Neuronal stem cell (in vitro differentiated cells): ENCODE data around the gene PLCB3.
"Not testable (repeated sequence)": the region's sequence is repeated elsewhere in the genome, so short reads cannot be mapped to it uniquely, and the experiment has no call there.

Source experiments
- DNase-seq: peaks from one replicate; pipeline ENCODE4 v3.0.0-alpha.2; 2013; ENCODE audit warnings: low spot score
- H2AFZ ChIP-seq: one replicate; pipeline ENCODE4 v1.6.1; 2013; ENCODE audit warnings: mild to moderate bottlenecking, low read length, inconsistent platforms
- H2AK5ac ChIP-seq: 2 replicates; pipeline ENCODE4 v1.6.1; 2013; ENCODE audit warnings: low read depth, mild to moderate bottlenecking, inconsistent platforms, low read length, moderate library complexity, mixed read lengths
- H2BK120ac ChIP-seq: 2 replicates; pipeline ENCODE4 v1.6.1; 2013; ENCODE audit warnings: low read depth, mild to moderate bottlenecking, inconsistent platforms, low read length, moderate library complexity, mixed read lengths
- H2BK12ac ChIP-seq: one replicate; pipeline ENCODE4 v1.6.1; 2013; ENCODE audit warnings: low read length, inconsistent platforms
- H2BK15ac ChIP-seq: 2 replicates; pipeline ENCODE4 v1.6.1; 2013; ENCODE audit warnings: mild to moderate bottlenecking, low read length, inconsistent platforms, mixed read lengths
- H2BK5ac ChIP-seq: one replicate; pipeline ENCODE4 v1.6.1; 2013; ENCODE audit warnings: inconsistent platforms, mild to moderate bottlenecking, low read length, moderate library complexity
- H3K14ac ChIP-seq: one replicate; pipeline ENCODE4 v1.6.1; 2013; ENCODE audit warnings: low read length, inconsistent platforms
- H3K18ac ChIP-seq: 2 replicates; pipeline ENCODE4 v1.6.1; 2013; ENCODE audit warnings: low read length, inconsistent platforms
- H3K23ac ChIP-seq: 2 replicates; pipeline ENCODE4 v1.6.1; 2013; ENCODE audit warnings: low read depth, mild to moderate bottlenecking, mixed read lengths, low read length, inconsistent platforms; ENCODE audit not compliant: poor library complexity
- H3K27ac ChIP-seq: replicated peaks from 3 replicates; pipeline ENCODE4 v1.5.1; 2013; ENCODE audit warnings: low read length, inconsistent platforms
- H3K27me3 ChIP-seq, 3 experiments: 2 replicates each; pipeline ENCODE4 v1.6.1; 2013; ENCODE audit warnings: low read length in 3 of 3, mild to moderate bottlenecking in 2 of 3, inconsistent platforms in 1 of 3, low read depth in 1 of 3, mixed read lengths in 1 of 3, moderate library complexity in 1 of 3; ENCODE audit not compliant: control insufficient read depth in 3 of 3, insufficient read depth in 3 of 3
- H3K36me3 ChIP-seq, 2 donors: replicated peaks in 1 of 2; 2 replicates each; pipeline ENCODE4 v1.6.1; 2013; ENCODE audit warnings: low read length in 2 of 2; ENCODE audit not compliant: control insufficient read depth in 2 of 2, insufficient read depth in 2 of 2
- H3K4ac ChIP-seq: 2 replicates; pipeline ENCODE4 v1.6.1; 2013; ENCODE audit warnings: inconsistent platforms, mild to moderate bottlenecking, low read length, moderate library complexity
- H3K4me1 ChIP-seq, 2 donors: 1 replicate in 1 of 2; 2 replicates in 1 of 2; pipeline ENCODE4 v1.6.1; 2013; ENCODE audit warnings: low read length in 2 of 2, low read depth in 1 of 2; ENCODE audit not compliant: control insufficient read depth in 2 of 2, insufficient read depth in 1 of 2
- H3K4me2 ChIP-seq: one replicate; pipeline ENCODE4 v1.6.1; 2013; ENCODE audit warnings: mild to moderate bottlenecking, low read length, inconsistent platforms; ENCODE audit not compliant: insufficient read depth, poor library complexity, severe bottlenecking
- H3K4me3 ChIP-seq, 2 donors: 2 replicates each; pipeline ENCODE4 v1.5.1; 2013; ENCODE audit warnings: low read length in 2 of 2, mild to moderate bottlenecking in 2 of 2, inconsistent platforms in 1 of 2, moderate library complexity in 1 of 2
- H3K79me1 ChIP-seq: one replicate; pipeline ENCODE4 v1.6.1; 2013; ENCODE audit warnings: low read depth, mild to moderate bottlenecking, inconsistent platforms, low read length, moderate library complexity
- H3K9ac ChIP-seq: one replicate; pipeline ENCODE4 v1.6.1; 2013; ENCODE audit warnings: mild to moderate bottlenecking, low read depth, low read length, inconsistent platforms; ENCODE audit not compliant: poor library complexity
- H3K9me3 ChIP-seq, 2 donors: replicated peaks in 1 of 2; 2 replicates each; pipeline versions ENCODE3 to v1.6.1; 2013; ENCODE audit warnings: low read length in 2 of 2, mild to moderate bottlenecking in 2 of 2, inconsistent platforms in 1 of 2, low read depth in 1 of 2, mixed read lengths in 1 of 2, moderate library complexity in 1 of 2; ENCODE audit not compliant: control insufficient read depth in 2 of 2, insufficient read depth in 1 of 2
- H4K8ac ChIP-seq: one replicate; pipeline ENCODE4 v1.6.1; 2013; ENCODE audit warnings: low read depth, mild to moderate bottlenecking, inconsistent platforms, low read length, moderate library complexity
- H4K91ac ChIP-seq: one replicate; pipeline ENCODE4 v1.6.1; 2013; ENCODE audit warnings: low read length, low read depth, mild to moderate bottlenecking, inconsistent platforms; ENCODE audit not compliant: poor library complexity
- WGBS, 2 donors: extraction: QIAGEN DNeasy Blood & Tissue Kit; methylation state at CpG; one replicate each; pipeline ENCODE4 v1.1.7; 2013; ENCODE audit warnings: missing lambda C conversion rate in 2 of 2, mixed read lengths in 1 of 2; ENCODE audit not compliant: insufficient read length in 2 of 2, insufficient replicate concordance in 1 of 2; ENCODE audit errors: extremely low coverage in 2 of 2; 5-methylcytosine and 5-hydroxymethylcytosine counted together

The PLCB3 gene

GRCh38 chr11:64306563-64306875 is 55.2 kb downstream of the PLCB3 start:
- Histone ChIP-seq H3K4me1 (peaks cover 9 to 12% of the 10 kb centered on the region in 2 donors), H3K79me1 (peaks cover 10% of the 10 kb centered on the region), H3K18ac (peak overlapping the region; percentile 82), H3K9ac (peak overlapping the region; percentile 97), H2AFZ (peak overlapping the region; percentile 94), H2BK5ac (peak overlapping the region; percentile 7), H3K23ac (peak overlapping the region; percentile 95), H4K91ac (no peak overlapping the region), H3K4ac (no peak overlapping the region), H2BK15ac (peak overlapping the region; percentile 3), H4K8ac (no peak overlapping the region), H2AK5ac (no peak overlapping the region), H3K9me3 (no peaks in the 10 kb centered on the region), H2BK120ac (no peak overlapping the region), H3K36me3 (peaks cover 3 to 10% of the 10 kb centered on the region in 2 donors), H3K14ac (no peak overlapping the region), H2BK12ac (peak overlapping the region; percentile 75), H3K27me3 (peaks cover 0 to 17% (median 5%) of the 10 kb centered on the region in 3 experiments), H3K4me3 (peak overlapping the region; percentile 88 to 92), H3K4me2 (peak overlapping the region; percentile 91), H3K27ac (no peak overlapping the region)
- DNase-seq, result no peak
- WGBS, 2 donors, result no CpG with 5 or more reads among the region's 9 CpGs

DNA sequence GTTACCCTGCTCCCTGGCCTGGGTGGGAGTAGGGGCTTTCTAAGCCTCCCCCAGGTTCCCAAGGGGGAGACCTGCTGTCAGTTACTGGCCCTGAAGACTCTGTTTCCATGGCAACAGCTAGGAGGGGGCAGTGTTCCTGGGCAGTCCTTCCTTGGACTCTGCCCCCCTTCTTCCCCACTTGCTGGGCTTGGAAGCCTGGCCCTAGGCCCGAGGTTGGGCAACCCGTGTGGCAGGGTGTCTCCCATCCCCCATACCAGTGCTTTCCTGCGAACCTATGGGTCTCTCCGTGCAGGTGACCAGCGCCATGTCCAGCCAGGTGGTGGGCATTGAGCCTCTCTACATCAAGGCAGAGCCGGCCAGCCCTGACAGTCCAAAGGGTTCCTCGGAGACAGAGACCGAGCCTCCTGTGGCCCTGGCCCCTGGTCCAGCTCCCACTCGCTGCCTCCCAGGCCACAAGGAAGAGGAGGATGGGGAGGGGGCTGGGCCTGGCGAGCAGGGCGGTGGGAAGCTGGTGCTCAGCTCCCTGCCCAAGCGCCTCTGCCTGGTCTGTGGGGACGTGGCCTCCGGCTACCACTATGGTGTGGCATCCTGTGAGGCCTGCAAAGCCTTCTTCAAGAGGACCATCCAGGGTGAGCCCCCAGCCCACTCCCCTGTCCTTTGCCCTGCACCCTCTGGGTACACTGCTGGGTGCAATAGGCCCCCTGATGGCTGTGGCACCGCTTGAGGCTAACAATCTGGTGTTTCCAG is 55.7 kb downstream of the PLCB3 start:
- DNase-seq, result no peak
- no peak overlapping the region for H2BK120ac ChIP-seq
- H3K4me2 ChIP-seq, result peak overlapping the region; percentile 91
- no peak overlapping the region for H3K14ac ChIP-seq
- H2BK12ac ChIP-seq, result no peak overlapping the region
- H3K4ac ChIP-seq, result no peak overlapping the region
- no peaks in the 10 kb centered on the region for H3K9me3 ChIP-seq
- H3K27me3 ChIP-seq, result peaks cover 0 to 12% (median 0%) of the 10 kb centered on the region in 3 experiments
- no peak overlapping the region for H2AFZ ChIP-seq
- H3K27ac ChIP-seq, result no peak overlapping the region
- H3K23ac ChIP-seq, result no peak overlapping the region
- H3K4me3 ChIP-seq, result peak overlapping the region; percentile 88 to 92
- H3K18ac ChIP-seq, result no peak overlapping the region
- H3K36me3 ChIP-seq, result peaks cover 3 to 10% of the 10 kb centered on the region in 2 donors
- no CpG with 5 or more reads among the region's 15 CpGs for WGBS, 2 donors
- peak overlapping the region; percentile 94 for H2AK5ac ChIP-seq
- no peak overlapping the region for H4K91ac ChIP-seq
- peaks cover 10% of the 10 kb centered on the region for H3K79me1 ChIP-seq
- H2BK15ac ChIP-seq, result no peak overlapping the region
- H4K8ac ChIP-seq, result no peak overlapping the region
- peak overlapping the region; percentile 7 for H3K9ac ChIP-seq
- peak overlapping the region; percentile 7 for H2BK5ac ChIP-seq
- peaks cover 9 to 12% of the 10 kb centered on the region in 2 donors for H3K4me1 ChIP-seq

DNA sequence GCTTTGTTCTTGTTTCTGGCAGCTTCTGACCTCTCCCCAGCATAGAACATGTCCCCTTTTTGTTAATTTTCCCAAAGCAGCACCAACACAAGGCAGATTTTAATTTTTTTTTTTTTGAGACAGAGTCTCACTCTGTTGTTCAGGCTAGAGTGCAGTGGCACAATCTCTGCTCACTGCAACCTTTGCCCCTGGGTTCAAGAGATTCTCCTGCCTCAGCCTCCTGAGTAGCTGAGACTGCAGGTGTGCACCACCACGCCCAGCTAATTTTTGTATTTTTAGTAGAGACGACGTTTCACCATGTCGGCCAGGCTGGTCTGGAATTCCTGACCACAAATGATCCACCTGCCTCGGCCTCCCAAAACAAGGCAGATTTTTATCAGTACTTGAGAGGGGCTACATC is 56.5 kb downstream of the PLCB3 start:
- H3K4me1 ChIP-seq, result peaks cover 9 to 12% of the 10 kb centered on the region in 2 donors
- not testable (repeated sequence) for H4K8ac ChIP-seq, H3K4me2 ChIP-seq, H2BK15ac ChIP-seq, H3K23ac ChIP-seq, H3K4ac ChIP-seq, DNase-seq, H3K36me3 ChIP-seq, H2BK12ac ChIP-seq, H2AK5ac ChIP-seq, H4K91ac ChIP-seq, H3K9ac ChIP-seq, H2AFZ ChIP-seq, H3K14ac ChIP-seq, H2BK120ac ChIP-seq, H3K27ac ChIP-seq, H3K9me3 ChIP-seq, H3K4me3 ChIP-seq, H3K18ac ChIP-seq, H3K79me1 ChIP-seq, H2BK5ac ChIP-seq
- no CpG with 5 or more reads among the region's 5 CpGs for WGBS, 2 donors
- peaks cover 0 to 12% (median 0%) of the 10 kb centered on the region in 3 experiments for H3K27me3 ChIP-seq

DNA sequence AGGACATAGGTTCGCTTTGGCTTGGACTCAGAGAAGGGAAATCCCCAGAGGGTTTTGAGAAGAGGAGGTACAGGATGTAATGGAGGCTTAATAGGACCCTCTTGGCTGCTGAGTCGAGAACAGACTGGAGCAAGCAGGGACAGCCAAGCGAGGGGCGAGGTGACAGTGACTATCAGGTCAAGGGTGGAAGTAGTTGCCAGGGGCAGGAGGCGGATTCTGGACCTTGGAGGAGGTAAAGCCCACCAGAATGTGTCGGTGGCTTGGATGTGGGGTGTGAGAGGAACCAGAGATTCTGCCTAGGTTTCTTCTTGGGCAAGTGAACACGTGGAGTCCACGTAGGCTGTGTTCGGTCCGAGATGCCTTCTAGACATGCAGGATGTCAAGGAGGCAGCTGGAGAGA is 61.6 kb downstream of the PLCB3 start:
- no peaks in the 10 kb centered on the region for H3K27me3 ChIP-seq
- peaks cover 22% of the 10 kb centered on the region for H3K79me1 ChIP-seq
- no peak overlapping the region for H2AK5ac ChIP-seq
- no peak overlapping the region for H2AFZ ChIP-seq
- no peak overlapping the region for H3K4me2 ChIP-seq
- no peak for DNase-seq
- no peak overlapping the region for H2BK15ac ChIP-seq
- no peak overlapping the region for H4K91ac ChIP-seq
- no peak overlapping the region for H3K14ac ChIP-seq
- no peak overlapping the region for H3K9ac ChIP-seq
- H2BK5ac ChIP-seq, result no peak overlapping the region
- peaks cover 0 to 2% of the 10 kb centered on the region in 2 donors for H3K9me3 ChIP-seq
- no peak overlapping the region for H3K4ac ChIP-seq
- no CpG with 5 or more reads among the region's 10 CpGs for WGBS, 2 donors
- peaks cover 12 to 27% of the 10 kb centered on the region in 2 donors for H3K36me3 ChIP-seq
- no peak overlapping the region for H3K27ac ChIP-seq
- no peak overlapping the region for H3K23ac ChIP-seq
- no peak overlapping the region for H2BK12ac ChIP-seq
- H4K8ac ChIP-seq, result no peak overlapping the region
- no peak overlapping the region for H3K18ac ChIP-seq
- H2BK120ac ChIP-seq, result no peak overlapping the region
- no peak overlapping the region for H3K4me3 ChIP-seq
- peaks cover 0 to 4% of the 10 kb centered on the region in 2 donors for H3K4me1 ChIP-seq
